T-helper 2 cell treated with Interferon-gamma antibody and Interleukin-4, amounts not matched to agents 100 ng/mL and 5 ng/mL, for 36 hours (primary cell): ENCODE measurements around the gene SYTL3. TPM values are rescaled to one million over a fixed set of nuclear protein-coding genes. Genes with fewer than 3 reads are reported as not detected.
"Not testable (repeated sequence)": the region's sequence is repeated elsewhere in the genome, so short reads cannot be mapped to it uniquely, and the experiment has no call there.

Experiments used
- intact Hi-C: fragments of 100-400 bp; cut with micrococcal nuclease; formaldehyde crosslinking; loops from one replicate; pipeline ENCODE4 v1.15.1; 2023
- total RNA-seq: library from RNA; stranded (reverse); gene quantifications from 2 replicates; pipeline ENCODE4 v1.2.3, GENCODE V29; 2022

Gene SYTL3
- total RNA-seq, 1 donor from 2014 or later: 39.4 TPM

GRCh38 chr6:158638324-158638854 lies 11.5 kb upstream of the SYTL3 start:
- intact Hi-C loops: no loop called here

- intact Hi-C loops: no loop called here
These were observed 10.8 kb upstream of the SYTL3 start for GRCh38 chr6:158639056-158639455.

GRCh38 chr6:158640519-158640918 lies 9.3 kb upstream of the SYTL3 start:
- intact Hi-C loops: no loop called here

GRCh38 chr6:158642097-158642601 lies 7.7 kb upstream of the SYTL3 start:
- intact Hi-C loops: no loop called here

- intact Hi-C loops: loop anchor here (1.0 to 2.0 kb wide), 4 partner anchors 9 to 353 kb away; no protein-coding TSS in a partner anchor
These were observed 6.0 kb upstream of the SYTL3 start for GRCh38 chr6:158643836-158644230.

GRCh38 chr6:158644231-158645063 lies 5.4 kb upstream of the SYTL3 start, which contains the start of gene DYNLT1:
DYNLT1 (minus strand) TSS chr6:158644743; CDS start chr6:158644708, 35 bp downstream.
- intact Hi-C loops: loop anchor here (1.0 to 2.0 kb wide), 3 partner anchors 9 to 354 kb away; no protein-coding TSS in a partner anchor

GRCh38 chr6:158645064-158646022 lies 4.5 kb upstream of the SYTL3 start:
- intact Hi-C loops: loop anchor here (2.0 kb wide), 1 partner anchor 355 kb away; no protein-coding TSS in a partner anchor

- intact Hi-C loops: no loop called here
These were observed 3.6 kb upstream of the SYTL3 start for GRCh38 chr6:158646023-158646910.

GRCh38 chr6:158647501-158647900 lies 2.4 kb upstream of the SYTL3 start:
- intact Hi-C loops: no loop called here

GRCh38 chr6:158648682-158649131 lies 1.1 kb upstream of the SYTL3 start:
- intact Hi-C loops: loop anchor here (2.0 kb wide), 3 partner anchors 204 to 442 kb away; no protein-coding TSS in a partner anchor

- intact Hi-C loops: loop anchor here (2.0 to 5.0 kb wide), 4 partner anchors 167 to 1135 kb away; partner anchors contain the start of genes EZR and TCP1
These were observed 2.3 kb downstream of the SYTL3 start for GRCh38 chr6:158651981-158652737.

GRCh38 chr6:158653577-158654354 lies 3.9 kb downstream of the SYTL3 start:
- intact Hi-C loops: loop anchor here (1.0 to 5.0 kb wide), 9 partner anchors 9 to 1134 kb away; partner anchors contain the start of genes DYNLT1, EZR, TCP1 and TMEM181

- intact Hi-C loops: loop anchor here (5.0 kb wide), 2 partner anchors 892 to 1133 kb away; partner anchors contain the start of gene TCP1
These were observed 4.6 kb downstream of the SYTL3 start for GRCh38 chr6:158654498-158654897.

GRCh38 chr6:158654960-158655489 lies 5.2 kb downstream of the SYTL3 start:
- intact Hi-C loops: loop anchor here (5.0 kb wide), 2 partner anchors 893 to 1132 kb away; partner anchors contain the start of gene TCP1

- intact Hi-C loops: no loop called here
These were observed 6.0 kb downstream of the SYTL3 start for GRCh38 chr6:158655569-158656450.

- intact Hi-C loops: not testable (repeated sequence)
These were observed 7.1 kb downstream of the SYTL3 start for GRCh38 chr6:158656986-158657385.

GRCh38 chr6:158660333-158660754 lies 10.5 kb downstream of the SYTL3 start:
- intact Hi-C loops: loop anchor here (1.0 kb wide), 2 partner anchors 27 to 31 kb away; no protein-coding TSS in a partner anchor
